Bone marrow (tissue), 2 donors: ENCODE results near the gene ST8SIA1.
"Not testable (repeated sequence)": the region's sequence is repeated elsewhere in the genome, so short reads cannot be mapped to it uniquely, and the experiment has no call there.

ENCODE experiments used
- DNase-seq, 2 donors: peaks; one replicate each; lab custom pipeline; 2025; lab: John Stamatoyannopoulos, UW

Gene ST8SIA1

GRCh38 chr12:22334410-22335100 lies at the start of gene ST8SIA1:
Gene ST8SIA1, minus strand, starts transcription at chr12:22334707. Its CDS starts 475 bp downstream, at chr12:22334232.
- DNase-seq = no peak

GRCh38 chr12:22380031-22380430 lies 45.5 kb upstream of the ST8SIA1 start:
- DNase-seq = no peak

GRCh38 chr12:22377731-22378496 lies 43.4 kb upstream of the ST8SIA1 start:
- no peak for DNase-seq

GRCh38 chr12:22376596-22377150 lies 42.2 kb upstream of the ST8SIA1 start:
- not testable (repeated sequence) for DNase-seq

- DNase-seq = no peak
Measured at GRCh38 chr12:22374508-22374907, 40.0 kb upstream of the ST8SIA1 start.

- DNase-seq = no peak
Measured at GRCh38 chr12:22372277-22372837, 37.9 kb upstream of the ST8SIA1 start.

- no peak for DNase-seq
Measured at GRCh38 chr12:22366181-22366580, 31.7 kb upstream of the ST8SIA1 start.

- no peak for DNase-seq
Measured at GRCh38 chr12:22361785-22362184, 27.3 kb upstream of the ST8SIA1 start.

GRCh38 chr12:22360774-22361173 lies 26.3 kb upstream of the ST8SIA1 start:
- DNase-seq = no peak

- DNase-seq = no peak
Measured at GRCh38 chr12:22357531-22357930, 23.0 kb upstream of the ST8SIA1 start.

GRCh38 chr12:22356231-22356630 lies 21.7 kb upstream of the ST8SIA1 start:
- no peak for DNase-seq

GRCh38 chr12:22355011-22355580 lies 20.6 kb upstream of the ST8SIA1 start:
- no peak for DNase-seq

- DNase-seq = no peak
Measured at GRCh38 chr12:22353615-22354325, 19.3 kb upstream of the ST8SIA1 start.

- no peak for DNase-seq
Measured at GRCh38 chr12:22350886-22351285, 16.4 kb upstream of the ST8SIA1 start.

- DNase-seq = no peak
Measured at GRCh38 chr12:22348208-22348607, 13.7 kb upstream of the ST8SIA1 start.

GRCh38 chr12:22340143-22340542 lies 5.6 kb upstream of the ST8SIA1 start:
- DNase-seq = no peak

- DNase-seq = no peak
Measured at GRCh38 chr12:22339691-22340090, 5.2 kb upstream of the ST8SIA1 start.

- DNase-seq = no peak
Measured at GRCh38 chr12:22335794-22336166, 1.3 kb upstream of the ST8SIA1 start.

- DNase-seq = no peak
Measured at GRCh38 chr12:22333713-22334409, 646 bp downstream of the ST8SIA1 start.

- no peak for DNase-seq
Measured at GRCh38 chr12:22333186-22333712, 1.3 kb downstream of the ST8SIA1 start.

- no peak for DNase-seq
Measured at GRCh38 chr12:22332202-22332601, 2.3 kb downstream of the ST8SIA1 start.
